ENCODE measurements around the gene ATG4D.

The ATG4D gene

DNA sequence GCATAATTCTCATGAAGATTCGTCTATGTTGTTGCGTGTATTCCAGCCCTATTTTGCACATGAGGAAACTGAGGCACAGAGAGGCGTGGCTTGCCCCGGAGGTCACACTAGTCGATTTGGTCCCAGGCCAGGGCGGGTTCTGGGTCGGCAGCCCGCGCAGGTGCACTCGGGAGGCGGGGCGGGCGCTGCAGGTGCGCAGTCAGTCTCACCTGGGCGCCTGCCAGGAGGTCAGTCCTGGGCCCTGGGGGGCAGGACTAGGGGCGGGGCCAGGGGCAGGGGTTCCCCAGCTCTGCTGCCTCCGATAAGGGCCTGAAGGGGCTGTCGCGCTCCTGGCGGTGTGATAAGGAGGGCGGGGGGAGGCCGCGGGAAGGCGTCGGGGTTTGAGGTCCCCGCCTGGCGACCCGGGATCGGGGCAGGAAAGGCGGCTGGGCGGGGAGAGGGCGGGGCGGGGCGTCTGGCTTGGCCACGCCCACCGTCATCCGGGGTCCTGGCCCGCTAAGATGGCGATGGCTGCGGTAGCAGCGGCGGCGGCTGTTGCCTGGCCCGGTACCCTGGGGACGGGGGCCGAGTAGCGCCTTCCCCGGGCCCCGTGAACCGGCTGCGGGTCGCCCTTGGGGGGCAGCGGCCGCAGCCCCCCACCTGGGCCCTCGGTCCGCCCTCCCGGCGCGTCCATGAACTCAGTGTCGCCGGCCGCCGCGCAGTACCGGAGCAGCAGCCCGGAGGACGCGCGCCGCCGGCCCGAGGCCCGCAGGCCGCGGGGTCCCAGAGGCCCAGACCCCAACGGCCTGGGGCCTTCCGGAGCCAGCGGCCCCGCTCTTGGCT lies at the start of gene ATG4D:
TSS of gene ATG4D (plus strand) at position 485 of the 822 bp plus-strand sequence. CDS start at position 672, 187 bp downstream.
- peak; percentile 50 to 61 for DNase-seq

- no peak for DNase-seq
These were observed 46.3 kb upstream of the ATG4D start for GRCh38 chr19:10497371-10497770.

DNA sequence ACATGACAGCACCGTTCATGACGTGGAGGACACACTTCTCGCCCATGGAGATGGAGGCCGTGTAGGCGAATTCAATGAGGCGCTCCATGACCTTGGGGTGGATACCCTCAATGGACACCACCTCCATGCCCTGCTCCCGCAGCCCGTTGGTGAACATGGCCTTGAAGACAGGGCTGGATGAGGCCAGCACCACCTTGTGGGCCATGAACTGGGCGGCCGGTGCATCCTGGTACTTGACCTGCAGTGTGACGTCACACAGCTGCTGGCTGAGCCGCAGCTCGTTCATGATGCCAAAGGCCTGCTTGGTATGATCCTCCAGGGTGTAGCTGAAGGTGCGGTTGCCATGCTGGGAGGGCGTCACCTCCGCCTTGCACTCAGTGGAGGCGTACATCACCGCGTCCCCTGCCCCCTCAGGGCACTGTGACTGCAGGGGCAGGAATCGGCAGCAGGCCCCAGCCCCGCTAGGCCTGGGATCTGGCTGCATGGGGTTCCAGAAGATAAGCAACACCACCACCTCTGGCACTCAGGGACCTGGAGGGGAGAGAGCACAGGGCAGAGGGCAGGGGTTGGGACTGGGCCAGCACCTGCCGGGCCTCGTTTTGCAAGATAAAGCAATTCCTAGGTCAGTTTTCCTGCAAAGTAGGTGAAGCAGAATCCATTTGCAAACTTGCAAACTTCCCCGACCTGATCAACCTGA lies 44.0 kb upstream of the ATG4D start:
- DNase-seq: no peak

- DNase-seq: no peak
These were observed 43.5 kb upstream of the ATG4D start for GRCh38 chr19:10500247-10500592.

GRCh38 chr19:10501971-10502523 lies 41.7 kb upstream of the ATG4D start:
- DNase-seq: peak in 1 of 2 experiments; percentile 23

- peak; percentile 69 to 81 for DNase-seq
These were observed 41.1 kb upstream of the ATG4D start for GRCh38 chr19:10502524-10503001.

DNA sequence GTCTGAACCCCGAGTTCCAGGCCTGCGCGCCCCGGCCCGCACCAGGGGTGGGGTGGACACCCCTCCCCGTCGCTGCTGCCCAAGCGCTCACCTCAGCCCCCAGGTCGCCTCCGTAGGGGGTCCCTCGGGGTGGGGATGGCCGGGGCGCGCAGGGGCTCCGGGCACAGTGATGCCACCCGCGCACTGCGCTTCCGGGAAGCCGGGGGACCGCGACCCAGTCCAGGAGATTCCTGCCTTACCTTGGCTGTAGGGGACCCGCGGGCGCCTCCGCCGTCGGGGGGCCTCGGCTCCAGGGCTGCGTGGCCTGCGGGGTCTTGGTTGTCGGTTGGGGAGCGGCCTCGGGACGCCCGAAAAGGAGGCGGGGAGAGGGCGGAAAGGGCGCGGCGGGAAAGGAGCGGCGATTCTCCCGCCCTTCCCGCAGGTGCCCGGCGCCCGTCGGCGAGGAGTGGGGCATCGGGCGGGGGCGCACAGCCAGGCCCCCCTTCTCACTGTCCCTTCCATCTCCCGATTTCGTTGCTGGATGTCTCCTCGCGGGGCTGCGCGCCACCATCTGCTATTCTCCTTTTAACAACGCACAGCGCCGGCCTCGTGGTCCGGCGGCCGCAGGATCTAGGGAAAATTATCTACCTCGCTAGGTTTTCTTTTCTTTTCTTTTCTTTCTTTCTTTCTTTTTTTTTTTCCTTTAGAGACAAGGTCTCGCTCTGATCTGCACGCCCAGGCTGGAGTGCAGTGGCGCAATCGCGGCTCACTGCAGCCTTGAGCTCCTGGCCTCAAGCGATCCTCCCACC lies 40.5 kb upstream of the ATG4D start, which contains the start of gene KEAP1:
TSS of gene KEAP1 (minus strand) at position 355 of the 788 bp plus-strand sequence. CDS start 3,323 bp downstream, outside the sequence.
- DNase-seq: no peak

GRCh38 chr19:10505583-10506229 lies 38.0 kb upstream of the ATG4D start:
- DNase-seq: no peak

GRCh38 chr19:10508036-10508435 lies 35.7 kb upstream of the ATG4D start:
- DNase-seq: no peak

DNA sequence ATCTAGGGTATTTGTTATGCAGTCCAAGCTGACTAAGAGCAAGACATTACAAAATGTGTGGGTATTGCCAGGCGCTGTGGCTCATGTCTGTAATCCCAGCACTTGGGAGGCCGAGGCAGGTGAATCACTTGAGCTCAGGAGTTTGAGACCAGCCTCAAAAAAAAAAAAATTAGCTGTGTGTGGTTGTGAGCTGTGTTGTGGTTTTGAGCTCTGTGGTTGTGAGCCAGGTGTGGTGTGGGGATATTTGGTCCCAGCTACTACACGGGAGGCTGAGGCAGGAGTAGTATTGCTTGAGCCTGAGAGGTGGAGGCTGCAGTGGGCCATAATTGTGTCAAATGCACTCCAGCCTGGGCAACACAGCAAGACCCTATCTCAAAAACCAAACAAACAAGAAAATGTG lies 35.0 kb upstream of the ATG4D start:
- DNase-seq: no peak

- peak in 1 of 2 experiments; percentile 5 for DNase-seq
These were observed 33.4 kb upstream of the ATG4D start for GRCh38 chr19:10510301-10510802.

DNA sequence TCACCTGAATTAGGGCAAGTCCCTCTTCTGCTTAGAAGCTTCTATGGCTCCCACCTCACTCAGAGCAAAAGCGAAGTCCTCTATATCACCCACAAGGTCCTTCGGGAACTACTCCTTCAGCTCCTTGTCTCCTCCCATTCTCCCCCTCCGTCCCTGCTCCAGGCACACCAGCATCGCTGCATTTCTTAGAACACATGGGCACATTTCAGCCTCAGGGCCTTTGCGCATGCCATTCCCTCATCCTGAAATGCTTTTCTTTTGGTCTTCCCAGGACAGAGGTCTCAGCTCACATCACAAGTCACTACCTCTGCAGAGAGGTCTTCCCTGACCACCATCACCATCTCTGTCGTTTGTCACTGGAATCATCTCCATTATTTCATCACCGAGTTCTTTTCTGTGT lies 30.5 kb upstream of the ATG4D start:
- no peak for DNase-seq

- peak in 1 of 2 experiments; percentile 28 for DNase-seq
These were observed 29.2 kb upstream of the ATG4D start for GRCh38 chr19:10514211-10515145.

GRCh38 chr19:10516064-10516385 lies 27.7 kb upstream of the ATG4D start:
- no peak for DNase-seq

- DNase-seq: no peak
These were observed 26.9 kb upstream of the ATG4D start for GRCh38 chr19:10516671-10517286.

- DNase-seq: no peak
These were observed 26.3 kb upstream of the ATG4D start, which contains the start of gene S1PR5 for GRCh38 chr19:10517361-10517759. Gene S1PR5 (minus strand): TSS chr19:10517447. CDS start chr19:10515011, 2,436 bp downstream.

- no peak for DNase-seq
These were observed 25.8 kb upstream of the ATG4D start for GRCh38 chr19:10517760-10518443.

GRCh38 chr19:10518444-10519361 lies 25.0 kb upstream of the ATG4D start:
- DNase-seq: no peak

DNA sequence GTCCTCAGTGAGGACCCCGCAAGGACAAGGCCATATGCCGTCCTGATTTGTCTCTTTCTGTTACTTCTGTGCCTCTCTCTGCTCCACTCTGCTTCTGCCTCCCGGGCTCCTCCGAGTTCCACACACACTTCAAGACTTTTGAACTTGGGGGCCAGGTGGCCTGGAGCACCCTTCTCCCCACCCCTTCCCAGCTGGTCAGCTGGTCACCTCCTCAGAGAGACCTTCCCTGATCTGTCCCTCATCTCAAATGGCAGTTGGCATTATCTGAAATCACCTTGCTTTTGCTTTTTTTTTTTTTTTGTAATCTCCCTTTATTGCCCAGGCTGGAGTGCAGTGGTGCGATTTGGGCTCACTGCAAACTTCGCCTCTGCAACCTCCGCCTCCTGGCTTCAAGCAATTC lies 24.3 kb upstream of the ATG4D start:
- no peak for DNase-seq
